Panc1 (cell line): Measurements from ENCODE around the gene COL1A1.

Experiments used
- CTCF ChIP-seq: fragments of 450-650 bp; IDR thresholded peaks from 2 replicates; pipeline ENCODE4 v1.5.1; 2017; ENCODE audit warnings: mild to moderate bottlenecking
- POLR2AphosphoS5 ChIP-seq: IDR thresholded peaks from 2 replicates; pipeline ENCODE4 v1.6.1; 2012; ENCODE audit warnings: mild to moderate bottlenecking, low read depth, low read length, moderate library complexity
- REST ChIP-seq, 2 experiments: IDR thresholded peaks; 2 replicates each; pipeline ENCODE4 v1.6.1; 2011 to 2012; ENCODE audit warnings: low read depth in 2 of 2, control low read depth in 1 of 2, low read length in 1 of 2, mild to moderate bottlenecking in 1 of 2, moderate library complexity in 1 of 2; ENCODE audit not compliant: insufficient read depth in 1 of 2
- SIN3A ChIP-seq: IDR thresholded peaks from 2 replicates; pipeline ENCODE4 v1.6.1; 2012; ENCODE audit warnings: low read depth, mild to moderate bottlenecking, low read length, moderate library complexity, borderline replicate concordance; ENCODE audit not compliant: insufficient read depth
- TCF7L2 ChIP-seq: IDR thresholded peaks from 2 replicates; pipeline ENCODE4 v1.6.1; 2011; ENCODE audit warnings: mild to moderate bottlenecking, low read depth, low read length, inconsistent platforms

GRCh38 chr17:50217591-50217990, 16.2 kb upstream of the COL1A1 start:
- TF ChIP-seq CTCF = no peak
- TF ChIP-seq POLR2AphosphoS5 = no peak
- no peak for TF ChIP-seq TCF7L2
- TF ChIP-seq REST (IDR thresholded peaks at IDR 0.05; ENCODE audit: insufficient read depth in 1 of 2, low read depth in 2 of 2, low read length in 1 of 2) = no peak
- no peak for TF ChIP-seq SIN3A
